Activated CD4-positive, alpha-beta T cell treated with anti-CD3 and anti-CD28 coated beads for 36 hours (primary cell): ENCODE measurements around the gene SDHA. TPM values are rescaled to one million over a fixed set of nuclear protein-coding genes. Genes with fewer than 3 reads are reported as not detected.
A peak's percentile ranks its signal among the peaks of the same experiment; 100 is the strongest.
"Not testable (repeated sequence)": the region's sequence is repeated elsewhere in the genome, so short reads cannot be mapped to it uniquely, and the experiment has no call there.

Experiments
- ATAC-seq: fragments of 200-7000 bp; cut with Tn5 transposase; one replicate; pipeline ENCODE4 v1.10.0; 2021; ENCODE audit warnings: mild to moderate bottlenecking, moderate library complexity
- CTCF ChIA-PET: fragments of 350-600 bp; sonication (Branson Sonifier 250); formaldehyde crosslinking; loops from one replicate; lab custom pipeline; 2021; ENCODE audit warnings: antibody characterized with exemption; lab: Charles Lee
- POLR2A ChIA-PET: fragments of 350-600 bp; sonication (Branson Sonifier 250); formaldehyde crosslinking; loops from one replicate; lab custom pipeline; 2021; ENCODE audit warnings: antibody characterized with exemption, inconsistent platforms; lab: Charles Lee
- DNase-seq: peaks from one replicate; pipeline ENCODE4 v3.0.0-alpha.2; 2020
- H3K27ac Mint-ChIP-seq: one replicate; pipeline ENCODE4 v1.8.0; 2021; ENCODE audit warnings: mixed read lengths
- H3K27me3 Mint-ChIP-seq: one replicate; pipeline ENCODE4 v1.8.0; 2021; ENCODE audit warnings: mixed read lengths
- H3K36me3 Mint-ChIP-seq: one replicate; pipeline ENCODE4 v1.8.0; 2021; ENCODE audit warnings: low read depth, mixed read lengths
- H3K4me1 Mint-ChIP-seq: one replicate; pipeline ENCODE4 v1.8.0; 2021; ENCODE audit warnings: mixed read lengths
- H3K4me3 Mint-ChIP-seq: one replicate; pipeline ENCODE4 v1.8.0; 2021; ENCODE audit warnings: mild to moderate bottlenecking, moderate library complexity, mixed read lengths
- H3K9me3 Mint-ChIP-seq: one replicate; pipeline ENCODE4 v1.8.0; 2021; ENCODE audit warnings: low read depth, mixed read lengths
- intact Hi-C, 2 experiments: fragments of 100-400 bp; cut with DNase I in 1 of 2; cut with micrococcal nuclease in 1 of 2; formaldehyde crosslinking; loops; one replicate each; pipeline versions ENCODE4 v1.14.2 to v1.15.1; 2022 to 2024; cut with DNase I, micrococcal nuclease
- total RNA-seq, 2 experiments: library from RNA; stranded (reverse); gene quantifications; one replicate each; pipeline ENCODE4 v1.2.3, GENCODE V29; 2021

SDHA gene
- total RNA-seq, 2 experiments from 2014 or later, result 104 to 121 TPM

GRCh38 chr5:251538-251937, 33.4 kb downstream of the SDHA start:
- DNase-seq, H3K9me3 Mint-ChIP-seq, H3K4me3 Mint-ChIP-seq, POLR2A ChIA-PET, ATAC-seq, CTCF ChIA-PET, H3K27me3 Mint-ChIP-seq, H3K27ac Mint-ChIP-seq, H3K4me1 Mint-ChIP-seq, intact Hi-C loops: not testable (repeated sequence)
- peaks cover 43% of the 10 kb centered on the region for H3K36me3 Mint-ChIP-seq

DNA sequence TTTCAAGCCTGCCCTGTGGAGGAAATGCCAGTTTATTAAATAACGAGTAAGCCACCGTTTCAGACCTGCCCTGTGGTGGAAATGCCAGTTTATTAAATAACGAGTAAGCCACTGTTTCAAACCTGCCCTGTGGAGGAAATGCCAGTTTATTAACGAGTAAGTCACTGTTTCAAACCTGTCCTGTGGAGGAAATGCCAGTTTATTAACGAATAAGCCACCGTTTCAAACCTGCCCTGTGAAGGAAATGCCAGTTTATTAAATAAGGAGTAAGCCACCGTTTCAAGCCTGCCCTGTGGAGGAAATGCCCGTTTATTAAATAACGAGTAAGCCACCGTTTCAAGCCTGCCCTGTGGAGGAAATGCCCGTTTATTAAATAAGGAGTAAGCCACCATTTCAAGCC, 33.9 kb downstream of the SDHA start:
- intact Hi-C loops, DNase-seq, CTCF ChIA-PET, H3K9me3 Mint-ChIP-seq, H3K4me3 Mint-ChIP-seq, POLR2A ChIA-PET, H3K4me1 Mint-ChIP-seq, ATAC-seq, H3K27me3 Mint-ChIP-seq: not testable (repeated sequence)
- peaks cover 44% of the 10 kb centered on the region for H3K36me3 Mint-ChIP-seq
- peak overlapping the region; percentile 31 for H3K27ac Mint-ChIP-seq

DNA sequence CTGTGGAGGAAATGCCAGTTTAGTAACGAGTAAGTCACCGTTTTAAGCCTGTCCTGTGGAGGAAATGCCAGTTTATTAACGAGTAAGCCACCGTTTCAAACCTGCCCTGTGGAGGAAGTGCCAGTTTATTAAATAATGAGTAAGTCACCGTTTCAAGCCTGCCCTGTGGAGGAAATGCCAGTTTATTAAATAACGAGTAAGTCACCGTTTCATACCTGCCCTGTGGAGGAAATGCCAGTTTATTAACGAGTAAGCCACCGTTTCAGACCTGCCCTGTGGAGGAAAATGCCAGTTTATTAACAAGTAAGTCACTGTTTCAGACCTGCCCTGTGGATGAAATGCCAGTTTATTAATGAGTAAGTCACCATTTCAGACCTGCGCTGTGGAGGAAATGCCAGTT, 34.4 kb downstream of the SDHA start:
- Mint-ChIP-seq H3K27ac (peak overlapping the region; percentile 3), H3K9me3 (no peaks in the 10 kb centered on the region), H3K4me1 (peaks cover 7% of the 10 kb centered on the region), H3K27me3 (no peaks in the 10 kb centered on the region), H3K4me3 (no peak overlapping the region), H3K36me3 (peaks cover 46% of the 10 kb centered on the region)
- intact Hi-C loops, result no loop called here
- no peak for ATAC-seq
- DNase-seq, result no peak
- ChIA-PET POLR2A (no interaction called here), CTCF (no interaction called here)

GRCh38 chr5:254322-254721, 36.2 kb downstream of the SDHA start:
- H3K27me3 Mint-ChIP-seq, POLR2A ChIA-PET, H3K9me3 Mint-ChIP-seq, CTCF ChIA-PET, ATAC-seq, H3K27ac Mint-ChIP-seq, H3K4me3 Mint-ChIP-seq, intact Hi-C loops, DNase-seq, H3K4me1 Mint-ChIP-seq: not testable (repeated sequence)
- H3K36me3 Mint-ChIP-seq, result peaks cover 45% of the 10 kb centered on the region

DNA sequence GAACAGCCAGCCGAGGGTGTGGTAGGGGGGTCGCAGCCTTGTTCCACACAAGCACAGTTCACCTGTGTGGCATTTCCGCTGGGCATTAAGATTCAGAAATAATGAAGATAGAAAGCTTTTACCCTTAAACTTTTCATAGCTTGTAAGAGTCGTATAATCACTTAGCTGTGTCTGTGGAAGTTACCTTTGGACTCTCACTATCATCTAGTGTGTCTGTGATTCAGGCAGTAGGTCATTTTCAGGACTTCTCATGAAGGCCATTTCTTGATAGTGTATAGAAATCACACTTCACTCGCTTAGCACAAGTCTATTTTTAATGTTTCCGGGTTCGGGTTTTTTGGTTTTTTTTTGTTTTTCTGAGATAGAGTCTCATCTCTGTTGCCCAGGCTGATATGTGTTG, 37.0 kb downstream of the SDHA start:
- intact Hi-C loops, H3K27me3 Mint-ChIP-seq, DNase-seq, CTCF ChIA-PET, H3K4me1 Mint-ChIP-seq, POLR2A ChIA-PET, ATAC-seq, H3K27ac Mint-ChIP-seq, H3K9me3 Mint-ChIP-seq, H3K4me3 Mint-ChIP-seq: not testable (repeated sequence)
- H3K36me3 Mint-ChIP-seq, result peaks cover 43% of the 10 kb centered on the region

GRCh38 chr5:256347-256746, 38.2 kb downstream of the SDHA start:
- DNase-seq, H3K4me3 Mint-ChIP-seq, H3K4me1 Mint-ChIP-seq, intact Hi-C loops, H3K27ac Mint-ChIP-seq, POLR2A ChIA-PET, H3K27me3 Mint-ChIP-seq, ATAC-seq, CTCF ChIA-PET, H3K9me3 Mint-ChIP-seq: not testable (repeated sequence)
- peaks cover 43% of the 10 kb centered on the region for H3K36me3 Mint-ChIP-seq

DNA sequence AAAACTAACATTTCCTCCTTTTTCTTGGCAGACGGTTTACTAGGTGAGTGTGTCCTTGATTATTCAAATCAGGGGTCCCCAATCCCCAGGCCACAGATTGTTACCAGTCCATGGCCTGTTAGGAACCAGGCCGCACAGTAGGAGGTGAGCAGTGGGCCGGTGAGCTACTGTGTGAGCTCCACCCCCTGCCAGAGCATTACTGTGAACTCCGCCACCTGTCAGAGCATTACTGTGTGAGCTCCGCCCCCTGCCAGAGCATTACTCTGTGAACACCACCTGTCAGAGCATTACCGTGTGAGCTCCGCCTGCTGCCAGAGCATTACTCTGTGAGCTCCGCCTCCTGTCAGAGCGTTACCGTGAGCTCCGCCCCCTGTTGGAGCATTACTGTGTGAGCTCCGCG, 39.0 kb downstream of the SDHA start:
- Mint-ChIP-seq H3K4me3 (no peak overlapping the region), H3K27me3 (no peaks in the 10 kb centered on the region), H3K9me3 (no peaks in the 10 kb centered on the region), H3K27ac (no peak overlapping the region), H3K4me1 (peaks cover 7% of the 10 kb centered on the region), H3K36me3 (peaks cover 46% of the 10 kb centered on the region)
- ATAC-seq (no peak), DNase-seq (no peak)
- intact Hi-C loops, result no loop called here
- POLR2A ChIA-PET, result no interaction called here
- CTCF ChIA-PET, result no interaction called here

DNA sequence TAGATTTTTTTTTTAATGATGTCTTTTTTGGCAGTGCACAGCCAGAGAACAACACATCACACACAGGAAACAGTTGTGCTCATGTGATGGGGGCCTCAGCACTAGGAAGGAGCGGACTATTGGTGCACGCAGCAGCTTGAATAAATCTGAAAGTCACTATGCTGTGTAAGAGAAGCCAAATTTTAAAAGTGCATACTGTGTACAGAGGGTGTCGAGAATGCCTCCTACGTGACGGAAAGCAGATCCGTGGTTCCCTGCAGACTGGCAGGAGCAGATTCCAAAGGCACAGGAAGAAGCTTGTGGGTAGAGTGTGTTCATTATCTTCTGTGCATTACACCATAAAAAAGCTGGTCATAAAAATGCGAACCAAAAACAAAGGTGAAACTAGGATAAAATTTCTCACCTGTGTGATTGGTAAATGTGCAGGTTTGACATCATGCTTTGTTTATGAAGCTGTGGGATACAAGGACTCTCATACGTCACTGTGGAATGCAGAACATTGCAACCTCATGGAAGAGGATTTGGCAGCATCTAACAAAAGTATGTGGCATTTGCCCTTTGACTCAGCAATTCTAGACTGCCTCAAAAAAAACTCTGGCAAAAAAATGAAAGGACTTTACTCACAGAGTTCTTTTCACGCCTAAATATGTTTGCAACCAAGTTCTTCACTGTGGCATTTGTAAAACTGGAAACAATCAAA, 45.3 kb downstream of the SDHA start:
- H3K27me3 Mint-ChIP-seq, H3K4me1 Mint-ChIP-seq, H3K4me3 Mint-ChIP-seq, H3K9me3 Mint-ChIP-seq, POLR2A ChIA-PET, ATAC-seq, intact Hi-C loops, DNase-seq, CTCF ChIA-PET: not testable (repeated sequence)
- H3K27ac Mint-ChIP-seq, result peak overlapping the region; percentile 69
- peaks cover 23% of the 10 kb centered on the region for H3K36me3 Mint-ChIP-seq

DNA sequence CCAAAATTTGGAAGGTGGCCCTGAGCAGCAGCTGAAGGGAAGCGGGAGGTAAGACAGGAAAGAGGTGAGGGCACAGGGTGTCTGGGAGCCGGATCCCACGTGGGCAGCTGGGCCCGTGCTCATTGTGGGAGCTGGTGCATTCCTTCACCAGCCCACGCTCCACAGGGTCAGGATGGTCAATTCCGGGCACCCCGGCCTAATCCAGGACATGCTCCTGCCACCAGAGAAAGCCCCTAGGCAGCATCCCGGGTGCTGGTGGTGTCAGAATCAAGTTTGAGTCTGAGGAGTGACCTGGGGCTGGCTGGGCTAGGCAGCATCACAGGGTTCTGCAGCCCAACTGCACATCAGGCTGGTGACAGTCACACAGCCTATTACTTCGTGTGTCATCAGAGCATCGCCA, 46.2 kb downstream of the SDHA start:
- Mint-ChIP-seq H3K27ac (peak overlapping the region; percentile 78), H3K27me3 (no peaks in the 10 kb centered on the region), H3K36me3 (peaks cover 19% of the 10 kb centered on the region), H3K4me1 (peaks cover 6% of the 10 kb centered on the region), H3K4me3 (no peak overlapping the region), H3K9me3 (no peaks in the 10 kb centered on the region)
- ChIA-PET POLR2A (interaction anchor here (0.7 kb wide), 1 partner anchor 20 kb away, joined by 3 read pairs; no protein-coding TSS in a partner anchor), CTCF (no interaction called here)
- DNase-seq, result no peak
- intact Hi-C loops, result no loop called here
- ATAC-seq, result no peak

DNA sequence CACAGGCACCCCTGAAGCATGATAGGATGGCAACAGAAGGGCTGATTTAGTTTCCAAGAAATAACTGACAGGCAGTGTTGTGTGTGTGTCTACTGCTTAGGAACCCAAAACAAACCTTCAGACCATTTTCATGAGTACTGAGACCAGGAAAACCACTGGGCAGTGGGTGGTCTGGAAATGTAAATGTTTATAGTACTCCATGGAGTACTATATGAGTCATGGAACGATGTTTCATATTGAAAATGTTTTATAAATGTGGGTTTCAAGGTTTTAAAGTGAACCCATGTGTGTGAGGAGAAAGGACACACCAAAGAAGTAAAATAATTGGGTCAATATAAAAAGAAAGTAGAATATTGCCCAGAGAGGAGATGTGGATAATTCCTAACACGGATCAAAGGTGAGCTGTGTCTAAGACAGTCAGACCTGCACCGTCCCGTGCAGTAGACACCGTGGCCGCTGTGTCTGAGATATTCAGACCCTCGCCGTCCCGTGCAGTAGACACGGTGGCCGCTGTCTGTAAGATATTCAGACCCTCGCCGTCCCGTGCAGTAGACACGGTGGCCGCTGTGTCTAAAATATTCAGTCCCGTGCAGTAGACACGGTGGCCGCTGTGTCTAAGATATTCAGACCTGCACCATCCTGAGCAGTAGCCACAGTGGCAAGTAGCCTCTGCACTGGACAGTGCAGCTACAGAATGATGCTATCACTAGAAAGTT, 48.3 kb downstream of the SDHA start:
- H3K9me3 Mint-ChIP-seq, ATAC-seq, POLR2A ChIA-PET, DNase-seq, H3K27me3 Mint-ChIP-seq, H3K4me3 Mint-ChIP-seq, intact Hi-C loops: not testable (repeated sequence)
- Mint-ChIP-seq H3K36me3 (peaks cover 18% of the 10 kb centered on the region), H3K4me1 (peaks cover 14% of the 10 kb centered on the region), H3K27ac (peak overlapping the region; percentile 42)
- CTCF ChIA-PET, result interaction anchor here (1.1 kb wide), 1 partner anchor 48 kb away, joined by 3 read pairs; no protein-coding TSS in a partner anchor

- intact Hi-C loops, result no loop called here
- H3K9me3 Mint-ChIP-seq, result no peaks in the 10 kb centered on the region
- DNase-seq (no peak), ATAC-seq (no peak)
- H3K36me3 Mint-ChIP-seq, result peaks cover 13% of the 10 kb centered on the region
- H3K27me3 Mint-ChIP-seq, result no peaks in the 10 kb centered on the region
- H3K4me1 Mint-ChIP-seq, result peaks cover 15% of the 10 kb centered on the region
- no peak overlapping the region for H3K27ac Mint-ChIP-seq
- H3K4me3 Mint-ChIP-seq, result no peak overlapping the region
- ChIA-PET POLR2A (no interaction called here), CTCF (interaction anchor here (1.1 kb wide), 2 partner anchors 17 to 49 kb away, joined by 3 read pairs; no protein-coding TSS in a partner anchor)
These were observed 49.6 kb downstream of the SDHA start for GRCh38 chr5:267716-268115.

DNA sequence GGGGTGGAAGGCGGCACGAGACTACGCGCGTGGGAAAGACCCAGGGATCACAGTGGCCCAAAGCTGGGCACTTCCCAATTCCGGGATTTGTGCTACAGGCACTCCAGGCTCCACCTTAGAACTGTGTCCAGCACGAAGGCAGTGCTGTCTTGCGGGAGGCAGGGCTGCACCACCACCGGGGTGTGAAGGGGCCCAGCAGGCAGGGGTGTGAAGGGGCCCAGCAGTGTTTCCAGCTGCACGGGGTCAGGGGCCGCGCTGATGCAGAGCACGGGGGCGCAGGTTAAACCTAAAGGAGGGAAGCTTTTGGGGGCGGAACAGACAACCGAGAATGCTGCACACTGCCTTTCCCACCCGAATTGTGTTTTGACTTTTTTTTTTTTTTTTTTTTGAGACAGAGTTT, 52.2 kb downstream of the SDHA start:
- Mint-ChIP-seq H3K27ac (peak overlapping the region; percentile 47), H3K27me3 (no peaks in the 10 kb centered on the region), H3K4me1 (peaks cover 41% of the 10 kb centered on the region), H3K9me3 (no peaks in the 10 kb centered on the region), H3K36me3 (peaks cover 26% of the 10 kb centered on the region), H3K4me3 (peak overlapping the region; percentile 95)
- ChIA-PET CTCF (interaction anchor here (0.6 kb wide), 1 partner anchor 180 kb away, joined by 3 read pairs; no protein-coding TSS in a partner anchor), POLR2A (no interaction called here)
- intact Hi-C loops, result loop anchor here (2.0 kb wide), 3 partner anchors 52 to 622 kb away; partner anchors contain the start of genes BRD9 (in 1 of the 2), CCDC127 (in 1 of the 2), SDHA (in 1 of the 2) and TRIP13 (in 1 of the 2)
- DNase-seq, result no peak
- no peak for ATAC-seq
